ENCODE measurements around the gene CLMP. TPM values are rescaled to one million over a fixed set of nuclear protein-coding genes. Genes with fewer than 3 reads are reported as not detected.

Gene CLMP
- total RNA-seq, 1 donor from 2014 or later, result 6.6 TPM

DNA sequence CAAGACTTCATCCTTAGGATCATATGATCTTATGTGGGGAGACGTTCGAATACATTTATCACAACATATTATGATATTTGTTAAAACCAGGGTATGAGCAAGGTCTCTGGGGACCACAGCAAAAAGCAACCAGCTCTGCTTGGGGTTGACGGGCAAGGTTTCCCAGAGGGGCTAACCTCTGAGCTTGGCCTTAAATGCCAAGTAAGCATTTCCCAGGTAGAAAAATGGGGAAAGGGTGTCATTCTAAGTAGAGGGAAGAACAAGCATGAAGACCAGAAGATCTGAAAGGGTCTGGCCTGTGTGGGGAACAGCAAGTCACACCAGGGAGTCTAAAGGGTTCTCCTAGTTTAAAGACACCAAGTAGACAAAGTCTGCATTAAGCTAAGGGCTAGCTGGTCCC is 24.1 kb downstream of the CLMP start:
- H3K9me3 Mint-ChIP-seq (ENCODE audit: low read depth), result no peaks in the 10 kb centered on the region
- no peak overlapping the region for H3K4me3 Mint-ChIP-seq (ENCODE audit: unreplicated experiment)
- no peaks in the 10 kb centered on the region for H3K36me3 Mint-ChIP-seq (ENCODE audit: low read depth)
- no peak overlapping the region for H3K27ac Mint-ChIP-seq (ENCODE audit: unreplicated experiment)
- TF ChIP-seq, protein P1, sequence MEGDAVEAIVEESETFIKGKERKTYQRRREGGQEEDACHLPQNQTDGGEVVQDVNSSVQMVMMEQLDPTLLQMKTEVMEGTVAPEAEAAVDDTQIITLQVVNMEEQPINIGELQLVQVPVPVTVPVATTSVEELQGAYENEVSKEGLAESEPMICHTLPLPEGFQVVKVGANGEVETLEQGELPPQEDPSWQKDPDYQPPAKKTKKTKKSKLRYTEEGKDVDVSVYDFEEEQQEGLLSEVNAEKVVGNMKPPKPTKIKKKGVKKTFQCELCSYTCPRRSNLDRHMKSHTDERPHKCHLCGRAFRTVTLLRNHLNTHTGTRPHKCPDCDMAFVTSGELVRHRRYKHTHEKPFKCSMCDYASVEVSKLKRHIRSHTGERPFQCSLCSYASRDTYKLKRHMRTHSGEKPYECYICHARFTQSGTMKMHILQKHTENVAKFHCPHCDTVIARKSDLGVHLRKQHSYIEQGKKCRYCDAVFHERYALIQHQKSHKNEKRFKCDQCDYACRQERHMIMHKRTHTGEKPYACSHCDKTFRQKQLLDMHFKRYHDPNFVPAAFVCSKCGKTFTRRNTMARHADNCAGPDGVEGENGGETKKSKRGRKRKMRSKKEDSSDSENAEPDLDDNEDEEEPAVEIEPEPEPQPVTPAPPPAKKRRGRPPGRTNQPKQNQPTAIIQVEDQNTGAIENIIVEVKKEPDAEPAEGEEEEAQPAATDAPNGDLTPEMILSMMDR (IDR thresholded peaks at IDR 0.05), result no peak
- peaks cover 3% of the 10 kb centered on the region for H3K27me3 Mint-ChIP-seq (ENCODE audit: low read depth)
- DNase-seq (ENCODE audit: low spot score), result no peak
- peaks cover 38% of the 10 kb centered on the region for H3K4me1 Mint-ChIP-seq (ENCODE audit: low read depth)

DNA sequence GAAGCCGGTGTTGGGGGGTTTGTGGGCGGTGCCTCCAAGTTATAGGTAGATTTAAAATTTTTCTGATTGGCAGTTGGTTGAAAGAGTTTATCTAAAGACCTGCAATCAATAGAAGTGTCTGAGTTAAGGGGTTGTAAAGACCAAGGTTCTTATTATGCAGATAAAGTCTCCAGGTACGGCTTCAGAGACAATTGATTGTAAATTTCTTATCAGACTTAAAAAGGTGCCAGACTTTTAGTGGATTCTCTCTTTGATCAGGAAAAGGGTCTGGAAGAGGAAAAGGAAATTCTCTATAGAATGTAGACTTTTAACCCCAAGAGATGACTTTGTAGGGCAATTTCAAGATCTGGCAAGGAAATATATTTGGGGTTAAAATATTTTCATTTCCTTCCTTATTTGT is 25.2 kb downstream of the CLMP start:
- Mint-ChIP-seq H3K36me3 (ENCODE audit: low read depth) (no peaks in the 10 kb centered on the region), H3K4me1 (ENCODE audit: low read depth) (peaks cover 29% of the 10 kb centered on the region), H3K9me3 (ENCODE audit: low read depth) (no peaks in the 10 kb centered on the region), H3K4me3 (ENCODE audit: unreplicated experiment) (no peak overlapping the region), H3K27me3 (ENCODE audit: low read depth) (peaks cover 3% of the 10 kb centered on the region), H3K27ac (ENCODE audit: unreplicated experiment) (no peak overlapping the region)
- no peak for DNase-seq (ENCODE audit: low spot score)
- TF ChIP-seq, protein P1 (IDR thresholded peaks at IDR 0.05), result no peak

GRCh38 chr11:123168955-123169484 is 26.0 kb downstream of the CLMP start:
- H3K27me3 Mint-ChIP-seq (ENCODE audit: low read depth), result peaks cover 3% of the 10 kb centered on the region
- H3K9me3 Mint-ChIP-seq (ENCODE audit: low read depth), result no peaks in the 10 kb centered on the region
- no peaks in the 10 kb centered on the region for H3K36me3 Mint-ChIP-seq (ENCODE audit: low read depth)
- no peak for DNase-seq (ENCODE audit: low spot score)
- H3K4me3 Mint-ChIP-seq (ENCODE audit: unreplicated experiment), result no peak overlapping the region
- H3K4me1 Mint-ChIP-seq (ENCODE audit: low read depth), result peaks cover 21% of the 10 kb centered on the region
- H3K27ac Mint-ChIP-seq (ENCODE audit: unreplicated experiment), result no peak overlapping the region
- TF ChIP-seq, protein P1 (IDR thresholded peaks at IDR 0.05), result no peak

DNA sequence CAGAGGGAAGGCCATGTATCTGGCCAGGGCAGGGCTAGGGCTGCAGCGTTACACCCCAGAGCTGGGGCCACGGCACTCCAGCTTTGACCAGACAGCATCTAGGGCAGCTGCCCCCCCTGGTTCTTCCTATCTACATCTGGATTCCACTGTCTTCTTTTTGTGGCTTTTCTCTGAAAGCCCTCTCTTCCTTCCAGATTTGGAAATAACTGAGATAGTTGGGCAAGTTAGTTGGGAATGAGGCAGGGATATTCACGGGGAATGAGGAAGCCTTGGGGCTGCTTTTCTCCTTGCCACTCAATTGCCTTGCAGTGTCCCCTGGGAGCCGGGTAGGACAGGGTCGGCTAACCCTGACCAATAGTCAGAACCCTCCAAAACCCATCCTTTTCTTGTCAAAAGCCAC is 26.8 kb downstream of the CLMP start:
- Mint-ChIP-seq H3K4me3 (ENCODE audit: unreplicated experiment) (no peak overlapping the region), H3K27ac (ENCODE audit: unreplicated experiment) (no peak overlapping the region), H3K9me3 (ENCODE audit: low read depth) (no peaks in the 10 kb centered on the region), H3K27me3 (ENCODE audit: low read depth) (peaks cover 3% of the 10 kb centered on the region), H3K36me3 (ENCODE audit: low read depth) (no peaks in the 10 kb centered on the region), H3K4me1 (ENCODE audit: low read depth) (peaks cover 14% of the 10 kb centered on the region)
- TF ChIP-seq, protein P1 (IDR thresholded peaks at IDR 0.05), result no peak
- no peak for DNase-seq (ENCODE audit: low spot score)

GRCh38 chr11:123166071-123166559 is 28.9 kb downstream of the CLMP start:
- H3K4me3 Mint-ChIP-seq (ENCODE audit: unreplicated experiment), result no peak overlapping the region

More at GRCh38 chr11:123166071-123166559, 28.9 kb downstream of the CLMP start:
- no peak for DNase-seq (ENCODE audit: low spot score)
- Mint-ChIP-seq H3K27me3 (ENCODE audit: low read depth) (peaks cover 3% of the 10 kb centered on the region), H3K36me3 (ENCODE audit: low read depth) (no peaks in the 10 kb centered on the region), H3K9me3 (ENCODE audit: low read depth) (no peaks in the 10 kb centered on the region), H3K27ac (ENCODE audit: unreplicated experiment) (peak overlapping the region; percentile 9), H3K4me1 (ENCODE audit: low read depth) (peaks cover 8% of the 10 kb centered on the region)
- TF ChIP-seq, protein P1 (IDR thresholded peaks at IDR 0.05), result peak; percentile 79

Measured in chondrocyte (in vitro differentiated cells).